Epithelial cell of proximal tubule (primary cell): ENCODE results near the gene CAPN3. TPM values are rescaled to one million over a fixed set of nuclear protein-coding genes. Genes with fewer than 3 reads are reported as not detected.
"Not testable (repeated sequence)": the region's sequence is repeated elsewhere in the genome, so short reads cannot be mapped to it uniquely, and the experiment has no call there.

Source experiments
- DNase-seq: peaks from one replicate; pipeline ENCODE4 v3.0.0-alpha.2; 2011; ENCODE audit warnings: low read depth
- H3K4me3 ChIP-seq: 2 replicates; pipeline ENCODE4 v1.5.1; 2011; ENCODE audit warnings: low read depth, mild to moderate bottlenecking, low read length
- CTCF ChIP-seq: conservative IDR thresholded peaks from 2 replicates; pipeline ENCODE4 v1.5.1; 2012; ENCODE audit warnings: low read depth, mild to moderate bottlenecking, low read length
- total RNA-seq: library from RNA; depleted of rRNA; stranded (reverse); fragments of >200 nt; gene quantifications from 2 replicates; pipeline ENCODE4 v1.2.3, GENCODE V29; 2015

Gene CAPN3
- total RNA-seq, 1 donor from 2014 or later = 1.2 TPM

GRCh38 chr15:42329161-42329560, 30.1 kb upstream of the CAPN3 start:
- TF ChIP-seq CTCF = no peak
- no peak for DNase-seq
- H3K4me3 ChIP-seq = no peak overlapping the region

GRCh38 chr15:42329992-42330391, 29.3 kb upstream of the CAPN3 start:
- no peak overlapping the region for H3K4me3 ChIP-seq
- no peak for TF ChIP-seq CTCF
- no peak for DNase-seq

- H3K4me3 ChIP-seq = no peak overlapping the region
- no peak for DNase-seq
- no peak for TF ChIP-seq CTCF
Observed at GRCh38 chr15:42331235-42331634, 28.1 kb upstream of the CAPN3 start.

GRCh38 chr15:42332331-42332730, 27.0 kb upstream of the CAPN3 start:
- no peak for TF ChIP-seq CTCF
- H3K4me3 ChIP-seq = no peak overlapping the region
- no peak for DNase-seq

- no peak for TF ChIP-seq CTCF
- DNase-seq = no peak
- H3K4me3 ChIP-seq = no peak overlapping the region
Observed at GRCh38 chr15:42335074-42335473, 24.2 kb upstream of the CAPN3 start.

GRCh38 chr15:42336650-42337049, 22.7 kb upstream of the CAPN3 start:
- not testable (repeated sequence) for DNase-seq, H3K4me3 ChIP-seq

GRCh38 chr15:42337104-42337503, 22.2 kb upstream of the CAPN3 start:
- DNase-seq, H3K4me3 ChIP-seq: not testable (repeated sequence)

GRCh38 chr15:42338500-42338899, 20.8 kb upstream of the CAPN3 start:
- DNase-seq = no peak
- no peak overlapping the region for H3K4me3 ChIP-seq
- TF ChIP-seq CTCF = no peak
